CD4-positive, alpha-beta T cell treated with Interleukin-17A for 1 hour (primary cell): ENCODE measurements around the gene BTRC.

Experiments used
- DNase-seq: peaks from one replicate; pipeline ENCODE4 v3.0.0-alpha.2; 2020

The BTRC gene

GRCh38 chr10:101446071-101446470 lies 92.1 kb downstream of the BTRC start:
- no peak for DNase-seq

GRCh38 chr10:101446947-101447346 lies 93.0 kb downstream of the BTRC start:
- DNase-seq = no peak

DNA sequence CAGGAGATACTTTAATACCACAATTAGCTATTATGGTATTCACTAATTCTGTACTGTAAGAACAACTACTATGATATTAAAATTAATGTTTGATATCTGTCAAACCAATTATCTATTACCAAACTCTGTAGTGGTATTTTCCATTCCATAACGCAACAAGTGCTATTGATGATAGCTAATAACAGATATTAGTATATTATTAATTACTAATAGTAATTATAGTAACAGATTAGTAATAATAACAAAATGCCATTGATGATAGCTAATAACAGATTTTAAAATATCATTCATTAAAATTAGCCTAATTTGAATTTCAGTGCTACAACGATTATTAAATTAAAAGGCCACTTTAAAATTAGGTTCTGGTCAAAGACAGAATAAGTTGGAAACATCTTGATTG lies 93.5 kb downstream of the BTRC start:
- no peak for DNase-seq

DNA sequence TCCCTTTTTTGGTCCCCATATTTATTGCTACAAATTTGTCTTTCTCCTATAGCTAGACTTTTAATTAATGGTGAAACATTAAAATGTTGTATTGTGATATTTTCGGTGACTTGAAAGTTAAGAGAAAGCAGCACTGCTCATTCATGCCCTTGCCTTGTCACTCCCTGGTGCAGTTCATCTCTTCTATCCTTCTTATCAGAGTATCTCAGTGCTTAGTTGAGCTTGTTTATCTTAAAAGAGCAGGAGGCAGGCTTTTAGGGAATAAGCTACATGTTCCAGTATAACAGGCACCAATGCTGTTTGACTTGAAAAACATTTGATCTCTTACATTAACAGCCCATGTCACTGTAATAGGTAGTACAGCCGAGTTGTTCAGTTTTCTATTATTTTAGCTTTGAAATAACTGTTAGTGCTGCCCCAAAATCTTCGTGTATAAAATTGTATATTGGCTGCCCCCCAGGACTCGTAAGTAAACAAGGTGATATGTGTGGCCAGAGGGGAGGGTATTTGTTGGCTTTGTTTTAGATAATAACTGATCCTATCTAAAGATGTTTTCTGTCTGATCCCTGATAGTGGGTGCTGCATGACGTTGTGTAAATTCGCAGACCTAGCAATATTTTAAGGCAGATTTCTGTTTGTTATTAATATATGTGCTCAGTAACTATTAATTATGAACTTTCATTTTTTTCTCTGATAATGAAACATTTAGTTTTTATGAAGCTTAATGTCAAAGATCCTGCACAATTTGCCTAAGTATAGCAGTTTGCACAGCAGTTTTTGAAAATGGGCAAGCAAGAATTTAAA lies 96.5 kb downstream of the BTRC start:
- DNase-seq = no peak

DNA sequence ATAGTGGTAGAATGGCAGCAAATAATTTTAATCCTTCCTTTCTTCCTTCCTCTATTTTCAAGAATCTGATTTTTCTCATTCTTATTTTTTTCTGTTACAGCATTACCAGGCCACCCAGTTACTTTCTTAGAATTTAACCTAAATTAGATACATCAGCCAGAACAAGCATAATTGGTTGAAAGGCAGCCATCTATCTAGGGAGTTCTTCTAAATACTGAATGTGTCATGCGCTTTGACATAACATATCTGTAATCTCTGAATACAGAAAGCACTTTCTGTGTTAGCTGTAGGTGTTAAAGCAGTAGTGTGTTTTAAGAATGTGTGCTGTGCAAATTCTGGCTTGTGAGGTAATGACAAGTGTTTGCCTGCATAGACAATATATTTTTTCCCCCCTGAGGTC lies 97.3 kb downstream of the BTRC start:
- DNase-seq = no peak

- no peak for DNase-seq
Measured at GRCh38 chr10:101451667-101452069, 97.7 kb downstream of the BTRC start.

- no peak for DNase-seq
Measured at GRCh38 chr10:101452176-101452575, 98.2 kb downstream of the BTRC start.

DNA sequence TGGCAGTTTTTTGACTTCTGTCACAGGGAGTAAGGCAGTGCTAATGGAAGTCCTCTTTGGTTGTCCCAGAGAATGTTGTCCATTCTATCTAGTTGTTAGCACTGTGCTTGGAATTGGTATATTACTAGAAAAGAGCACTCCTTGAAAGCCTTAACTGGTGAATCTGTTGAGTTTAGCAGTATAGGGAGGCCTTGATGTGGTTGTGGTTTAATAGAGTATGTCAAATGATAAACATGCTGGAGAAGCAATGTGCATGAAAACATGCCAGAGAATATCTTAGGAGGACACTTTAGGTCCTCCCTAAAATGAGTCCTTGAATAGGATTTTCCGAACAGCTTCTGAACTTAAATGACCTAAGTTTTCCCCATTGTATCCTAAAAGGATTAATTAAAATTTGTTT lies 98.6 kb downstream of the BTRC start:
- no peak for DNase-seq

- no peak for DNase-seq
Measured at GRCh38 chr10:101453318-101453717, 99.4 kb downstream of the BTRC start.

DNA sequence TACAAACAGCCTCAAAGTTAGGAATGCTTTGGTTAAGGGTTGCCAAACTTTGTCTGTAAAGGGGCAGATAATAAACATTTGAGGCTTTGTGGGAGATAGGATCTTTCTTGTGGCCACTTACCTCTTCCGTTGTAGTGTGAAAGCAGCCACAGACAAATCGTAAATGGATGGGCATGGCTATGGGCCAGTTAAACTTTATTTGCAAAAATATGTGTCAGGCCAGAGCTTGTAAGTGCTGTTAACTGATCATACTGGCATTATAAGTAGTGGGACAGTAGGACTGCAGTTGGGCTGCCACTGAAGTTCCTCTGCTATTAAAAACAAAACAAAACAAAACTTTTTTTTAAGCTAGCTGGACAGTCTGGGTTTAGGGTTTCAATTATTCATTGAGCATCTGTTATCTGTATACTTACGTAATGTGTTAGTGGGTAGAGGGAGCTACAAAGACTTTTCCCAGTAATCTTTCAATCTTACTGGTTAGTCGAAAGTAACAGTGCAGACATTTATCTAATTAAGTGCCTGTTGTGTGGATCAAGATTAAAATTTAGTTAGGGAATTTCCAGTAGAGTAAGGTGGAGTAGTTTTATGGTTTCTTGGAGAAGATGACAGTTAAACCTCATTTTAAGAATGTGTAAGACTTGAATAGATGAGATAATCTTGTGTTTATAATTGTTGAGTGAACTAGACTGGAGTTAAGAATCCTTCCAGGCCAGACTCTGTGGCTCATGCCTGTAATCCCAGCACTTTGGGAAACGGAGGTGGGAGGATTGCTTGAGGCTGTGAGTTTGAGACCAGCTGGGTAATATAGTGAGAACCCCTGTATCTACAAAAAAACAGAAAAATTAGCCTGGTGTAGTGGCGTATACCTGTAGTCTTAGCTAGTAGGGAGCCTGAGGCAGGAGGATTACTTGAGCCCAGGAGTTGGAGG lies 100.1 kb downstream of the BTRC start:
- peak; percentile 5 for DNase-seq

DNA sequence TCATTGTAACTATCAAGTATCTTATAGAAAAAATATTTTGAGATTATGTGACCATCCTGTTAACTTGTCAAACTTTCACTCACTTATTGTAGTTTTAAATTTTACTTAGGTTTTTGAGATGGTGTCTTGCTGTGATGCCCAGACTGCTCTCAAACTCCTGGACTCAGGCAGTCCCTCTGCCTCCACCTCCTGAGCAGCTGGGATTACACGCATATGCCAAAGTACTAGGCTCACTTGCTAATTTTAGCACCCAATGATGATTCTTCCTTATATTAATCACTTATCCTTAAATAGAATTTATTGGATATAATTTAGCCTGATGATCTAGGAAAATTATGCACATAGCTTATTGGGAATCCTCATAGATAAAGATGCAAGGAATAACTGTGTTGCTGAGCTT lies 104.9 kb downstream of the BTRC start:
- DNase-seq = no peak

GRCh38 chr10:101464082-101464481 lies 110.1 kb downstream of the BTRC start:
- no peak for DNase-seq

GRCh38 chr10:101464599-101464998 lies 110.6 kb downstream of the BTRC start:
- no peak for DNase-seq

GRCh38 chr10:101466016-101466912 lies 112.3 kb downstream of the BTRC start:
- DNase-seq = no peak

- peak; percentile 75 for DNase-seq
Measured at GRCh38 chr10:101467286-101467770, 113.4 kb downstream of the BTRC start.

DNA sequence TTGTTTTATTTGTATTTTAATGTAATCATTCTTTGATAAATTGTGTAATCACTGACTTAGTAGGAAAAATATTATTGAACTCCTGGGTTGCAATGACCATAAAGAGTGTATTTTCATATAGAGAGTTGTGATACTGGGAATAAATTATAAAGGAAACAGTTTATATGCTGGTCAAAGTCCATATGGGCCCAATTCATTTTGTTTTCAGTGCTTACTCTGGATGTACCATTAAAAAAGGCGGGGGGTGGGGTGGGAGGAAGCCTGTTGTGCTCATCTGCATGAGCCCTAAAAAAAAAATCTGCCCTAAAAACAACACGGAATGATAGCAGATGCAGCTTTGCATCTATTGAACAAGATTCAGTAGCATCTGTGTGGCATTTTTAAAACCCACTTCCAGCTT lies 114.2 kb downstream of the BTRC start:
- no peak for DNase-seq

DNA sequence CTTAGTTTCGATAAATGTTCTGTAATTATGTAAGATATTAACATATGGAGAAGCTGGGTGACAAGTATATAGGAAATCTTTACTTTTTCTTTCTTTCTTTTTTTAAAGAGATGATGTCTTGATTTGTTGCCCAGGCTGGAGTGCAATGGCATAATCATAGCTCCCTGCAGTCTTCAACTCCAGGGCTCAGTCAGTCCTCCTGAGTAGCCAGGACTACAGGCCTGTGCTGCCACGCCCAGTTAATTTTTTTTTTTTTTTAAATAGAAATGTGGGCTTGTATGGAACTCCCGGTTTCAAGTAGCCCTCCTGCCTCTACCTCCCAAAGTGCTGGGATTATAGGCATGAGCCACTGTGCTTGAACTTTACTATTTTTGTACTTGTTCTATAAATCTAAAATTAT lies 122.4 kb downstream of the BTRC start:
- DNase-seq = no peak

DNA sequence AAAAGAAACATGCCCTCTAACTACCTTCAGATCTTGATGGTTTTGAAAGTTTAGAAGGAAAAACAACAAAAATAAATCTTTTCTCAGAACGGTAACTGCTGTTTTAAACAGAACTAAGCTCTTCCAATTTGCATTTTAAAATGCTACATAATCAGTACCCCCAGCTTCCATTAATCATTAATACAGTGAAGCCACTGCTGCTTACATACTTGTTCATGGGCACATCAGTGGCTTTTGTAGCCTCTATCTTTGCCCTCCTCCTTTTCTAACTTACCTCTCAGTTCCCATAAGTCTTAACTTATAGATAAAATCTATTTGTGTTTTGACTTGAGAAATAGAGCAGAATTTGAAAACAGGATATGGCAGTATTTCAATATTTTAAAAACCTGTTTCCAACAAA lies 125.0 kb downstream of the BTRC start:
- no peak for DNase-seq

- no peak for DNase-seq
Measured at GRCh38 chr10:101481256-101481655, 127.3 kb downstream of the BTRC start.

DNA sequence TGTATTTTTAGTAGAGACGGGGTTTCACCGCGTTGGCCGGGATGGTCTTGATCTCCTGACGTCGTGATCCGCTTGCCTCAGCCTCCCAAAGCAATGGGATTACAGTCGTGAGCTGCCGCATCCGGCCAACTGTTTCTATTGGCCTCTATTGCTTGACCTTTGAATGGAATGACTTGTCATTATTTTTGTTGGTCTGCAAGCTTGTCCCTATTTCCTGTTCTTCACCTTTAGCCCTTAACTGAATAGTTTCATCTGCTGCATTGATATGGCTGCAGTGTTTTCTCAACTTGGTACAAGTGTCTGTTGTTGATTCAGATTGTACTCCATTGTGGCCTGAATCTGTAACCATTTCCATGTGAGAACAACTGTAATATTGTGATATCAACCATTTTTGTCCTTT lies 128.6 kb downstream of the BTRC start:
- no peak for DNase-seq

GRCh38 chr10:101484175-101484745 lies 130.3 kb downstream of the BTRC start:
- DNase-seq = no peak

DNA sequence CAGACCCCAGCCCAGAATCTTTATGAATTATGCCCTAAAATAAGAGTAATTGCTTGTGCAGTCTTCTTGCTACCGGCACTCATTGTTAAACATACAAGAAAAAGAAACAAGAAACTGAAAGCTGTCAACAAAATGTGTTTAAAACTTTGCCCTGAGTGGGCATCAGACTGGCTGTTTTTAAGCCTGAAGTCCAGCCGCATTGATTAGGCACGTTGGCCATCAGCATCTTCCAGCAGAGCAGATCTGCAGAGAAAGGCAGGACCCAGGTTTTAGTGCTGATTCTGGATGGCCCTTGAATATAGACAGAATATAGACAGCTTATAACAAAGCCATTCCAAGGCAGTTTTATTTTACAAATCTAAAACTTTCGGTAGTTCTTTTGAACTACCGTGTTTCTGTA lies 131.2 kb downstream of the BTRC start:
- no peak for DNase-seq
